Upper lobe of left lung (tissue), 4 donors: ENCODE data around the gene GJA5.

Experiments used
- CTCF ChIP-seq, 6 experiments: fragments of 450-650 bp in 4 of 6; fragments of 200-600 bp in 2 of 6; sonication (generic) in 2 of 6; IDR thresholded peaks; one replicate each; pipeline ENCODE4 v1.5.1; 2016 to 2019; ENCODE audit warnings: antibody characterized with exemption in 6 of 6
- POLR2A ChIP-seq, 4 donors: fragments of 450-650 bp; IDR thresholded peaks; one replicate each; pipeline ENCODE4 v1.5.1; 2016 to 2017; ENCODE audit warnings: antibody characterized with exemption in 4 of 4, mild to moderate bottlenecking in 2 of 4
- POLR2AphosphoS5 ChIP-seq, 2 donors: sonication (generic); formaldehyde crosslinking; IDR thresholded peaks; one replicate each; pipeline ENCODE4 v1.5.1; 2017; ENCODE audit warnings: antibody characterized with exemption in 2 of 2

DNA sequence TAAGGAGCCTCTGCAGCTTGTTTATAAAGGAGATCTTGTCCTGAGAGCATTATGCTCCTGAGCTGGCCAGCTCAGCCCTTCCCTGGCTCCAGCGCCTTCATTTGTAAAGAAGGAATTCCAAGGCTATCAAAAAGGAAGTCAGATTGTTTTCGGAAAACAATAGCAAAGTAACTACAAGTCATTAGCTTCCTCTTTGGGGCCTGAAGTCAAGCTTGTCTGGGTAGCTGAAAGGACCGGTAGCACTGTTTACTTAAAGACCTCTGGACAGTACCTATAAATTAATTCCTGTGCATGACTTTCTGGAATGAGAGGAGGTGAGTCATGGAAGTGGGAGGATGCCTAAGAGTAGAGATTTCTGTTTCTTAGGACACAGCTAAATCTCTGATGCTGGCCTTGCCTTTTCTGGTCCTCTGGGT is 20.7 kb upstream of the GJA5 start:
- no peak for TF ChIP-seq CTCF (IDR thresholded peaks at IDR 0.05)
- TF ChIP-seq POLR2A (IDR thresholded peaks at IDR 0.05): no peak
- TF ChIP-seq POLR2AphosphoS5 (IDR thresholded peaks at IDR 0.05): peak in 1 of 2 donors; percentile 42
